Astrocyte (in vitro differentiated cells and primary cell): Measurements from ENCODE around the gene GEN1.

Experiments used
- EZH2 ChIP-seq: IDR thresholded peaks from 2 replicates; pipeline ENCODE4 v1.6.1; 2012; ENCODE audit warnings: mild to moderate bottlenecking, low read length, inconsistent platforms; ENCODE audit not compliant: insufficient read depth
- TF ChIP-seq, protein P1 (sequence below): IDR thresholded peaks from 2 replicates; pipeline ENCODE4 v1.5.1; 2011; ENCODE audit warnings: low read depth, mild to moderate bottlenecking, inconsistent platforms, low read length, moderate library complexity; ENCODE audit not compliant: insufficient read depth

DNA sequence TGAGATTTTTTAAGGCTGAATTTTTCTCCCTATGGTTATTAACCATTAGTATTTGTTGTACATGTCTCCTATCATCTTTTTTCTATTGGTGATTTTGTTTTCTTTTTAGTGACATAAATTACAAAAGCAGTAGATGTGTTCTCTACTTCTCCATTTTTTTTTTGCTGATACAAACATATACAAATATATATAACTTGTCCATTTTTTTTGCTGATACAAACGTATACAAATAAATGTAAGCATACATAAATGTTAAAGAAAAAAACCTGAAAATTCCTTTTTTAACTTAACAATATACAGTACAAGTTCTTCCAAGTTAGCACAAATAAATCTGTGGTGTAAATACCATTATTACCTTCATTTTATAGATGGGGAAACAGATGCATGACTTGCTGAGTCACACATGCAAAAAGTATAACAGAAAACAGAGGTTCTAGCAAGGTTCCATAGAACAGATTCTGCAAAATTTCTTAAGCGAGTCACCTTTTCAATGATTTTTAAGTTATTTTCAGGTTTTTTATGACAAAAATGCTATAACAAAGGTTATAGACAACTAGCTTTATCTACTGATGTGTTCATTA is 64.4 kb downstream of the GEN1 start:
- TF ChIP-seq, protein P1, sequence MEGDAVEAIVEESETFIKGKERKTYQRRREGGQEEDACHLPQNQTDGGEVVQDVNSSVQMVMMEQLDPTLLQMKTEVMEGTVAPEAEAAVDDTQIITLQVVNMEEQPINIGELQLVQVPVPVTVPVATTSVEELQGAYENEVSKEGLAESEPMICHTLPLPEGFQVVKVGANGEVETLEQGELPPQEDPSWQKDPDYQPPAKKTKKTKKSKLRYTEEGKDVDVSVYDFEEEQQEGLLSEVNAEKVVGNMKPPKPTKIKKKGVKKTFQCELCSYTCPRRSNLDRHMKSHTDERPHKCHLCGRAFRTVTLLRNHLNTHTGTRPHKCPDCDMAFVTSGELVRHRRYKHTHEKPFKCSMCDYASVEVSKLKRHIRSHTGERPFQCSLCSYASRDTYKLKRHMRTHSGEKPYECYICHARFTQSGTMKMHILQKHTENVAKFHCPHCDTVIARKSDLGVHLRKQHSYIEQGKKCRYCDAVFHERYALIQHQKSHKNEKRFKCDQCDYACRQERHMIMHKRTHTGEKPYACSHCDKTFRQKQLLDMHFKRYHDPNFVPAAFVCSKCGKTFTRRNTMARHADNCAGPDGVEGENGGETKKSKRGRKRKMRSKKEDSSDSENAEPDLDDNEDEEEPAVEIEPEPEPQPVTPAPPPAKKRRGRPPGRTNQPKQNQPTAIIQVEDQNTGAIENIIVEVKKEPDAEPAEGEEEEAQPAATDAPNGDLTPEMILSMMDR = no peak
- TF ChIP-seq EZH2 = no peak
